ENCODE results near the gene GALNT18. TPM values are rescaled to one million over a fixed set of nuclear protein-coding genes. Genes with fewer than 3 reads are reported as not detected.

The GALNT18 gene
- polyA plus RNA-seq, 6 donors from 2014 or later, result not detected

- H3K27ac Mint-ChIP-seq, result no peak overlapping the region
- no peaks in the 10 kb centered on the region for H3K36me3 Mint-ChIP-seq
- ATAC-seq (ENCODE audit: low read depth in 2 of 2), result no peak
- no peak for DNase-seq
- H3K27me3 Mint-ChIP-seq, result peaks cover 15 to 33% (median 17%) of the 10 kb centered on the region in 3 donors
- H3K4me1 Mint-ChIP-seq, result no peaks in the 10 kb centered on the region
- peaks cover 0 to 2% (median 0%) of the 10 kb centered on the region in 7 donors for H3K9me3 Mint-ChIP-seq
- no peak overlapping the region for H3K4me3 Mint-ChIP-seq
These were observed 193.1 kb downstream of the GALNT18 start for GRCh38 chr11:11428714-11429113.

- no peak for ATAC-seq (ENCODE audit: low read depth in 2 of 2)
- Mint-ChIP-seq H3K4me3 (no peak overlapping the region), H3K36me3 (no peaks in the 10 kb centered on the region)
These were observed 194.3 kb downstream of the GALNT18 start for GRCh38 chr11:11427542-11427941.

GRCh38 chr11:11427140-11427539, 194.7 kb downstream of the GALNT18 start:
- Mint-ChIP-seq H3K27me3 (peaks cover 15 to 33% (median 17%) of the 10 kb centered on the region in 3 donors), H3K9me3 (peaks cover 0 to 2% (median 0%) of the 10 kb centered on the region in 7 donors), H3K4me3 (no peak overlapping the region), H3K27ac (peak overlapping the region in 1 of 6 donors; percentile 30), H3K36me3 (no peaks in the 10 kb centered on the region), H3K4me1 (no peaks in the 10 kb centered on the region)
- ATAC-seq (ENCODE audit: low read depth in 2 of 2) (no peak), DNase-seq (no peak)

More at GRCh38 chr11:11427542-11427941, 194.3 kb downstream of the GALNT18 start:
- Mint-ChIP-seq H3K4me1 (no peaks in the 10 kb centered on the region), H3K27ac (no peak overlapping the region), H3K9me3 (peaks cover 0 to 2% (median 0%) of the 10 kb centered on the region in 7 donors), H3K27me3 (peaks cover 15 to 33% (median 17%) of the 10 kb centered on the region in 3 donors)
- no peak for DNase-seq

- no peaks in the 10 kb centered on the region for H3K36me3 Mint-ChIP-seq
- H3K27me3 Mint-ChIP-seq, result peaks cover 10 to 34% (median 16%) of the 10 kb centered on the region in 3 donors
- H3K4me3 Mint-ChIP-seq, result no peak overlapping the region
- DNase-seq (no peak), ATAC-seq (ENCODE audit: low read depth in 2 of 2) (no peak)
- no peak overlapping the region for H3K27ac Mint-ChIP-seq
- H3K4me1 Mint-ChIP-seq, result no peaks in the 10 kb centered on the region
- peaks cover 0 to 2% (median 0%) of the 10 kb centered on the region in 7 donors for H3K9me3 Mint-ChIP-seq
These were observed 195.4 kb downstream of the GALNT18 start for GRCh38 chr11:11426226-11426952.

- H3K4me3 Mint-ChIP-seq, result no peak overlapping the region
- no peak overlapping the region for H3K27ac Mint-ChIP-seq
These were observed 196.0 kb downstream of the GALNT18 start for GRCh38 chr11:11425806-11426205.

GRCh38 chr11:11424688-11425087, 197.1 kb downstream of the GALNT18 start:
- Mint-ChIP-seq H3K9me3 (peaks cover 0 to 2% (median 0%) of the 10 kb centered on the region in 7 donors), H3K36me3 (no peaks in the 10 kb centered on the region), H3K27me3 (peaks cover 3 to 34% (median 18%) of the 10 kb centered on the region in 3 donors), H3K4me1 (no peaks in the 10 kb centered on the region), H3K4me3 (peak overlapping the region in 1 of 8 donors; percentile 36), H3K27ac (no peak overlapping the region)
- ATAC-seq (ENCODE audit: low read depth in 2 of 2) (no peak), DNase-seq (no peak)

More at GRCh38 chr11:11425806-11426205, 196.0 kb downstream of the GALNT18 start:
- Mint-ChIP-seq H3K9me3 (peaks cover 0 to 2% (median 0%) of the 10 kb centered on the region in 7 donors), H3K27me3 (peaks cover 8 to 37% (median 22%) of the 10 kb centered on the region in 3 donors), H3K4me1 (no peaks in the 10 kb centered on the region), H3K36me3 (no peaks in the 10 kb centered on the region)
- ATAC-seq (ENCODE audit: low read depth in 2 of 2), result no peak
- no peak for DNase-seq

- Mint-ChIP-seq H3K27me3 (peaks cover 9 to 34% (median 18%) of the 10 kb centered on the region in 3 donors), H3K27ac (no peak overlapping the region), H3K4me3 (no peak overlapping the region), H3K36me3 (no peaks in the 10 kb centered on the region), H3K9me3 (no peaks in the 10 kb centered on the region), H3K4me1 (no peaks in the 10 kb centered on the region)
- DNase-seq, result no peak
- ATAC-seq (ENCODE audit: low read depth in 2 of 2), result no peak
These were observed 199.2 kb downstream of the GALNT18 start for GRCh38 chr11:11422411-11423128.

GRCh38 chr11:11421509-11421908, 200.3 kb downstream of the GALNT18 start:
- H3K4me3 Mint-ChIP-seq, result no peak overlapping the region
- H3K4me1 Mint-ChIP-seq, result no peaks in the 10 kb centered on the region
- H3K27ac Mint-ChIP-seq, result peak overlapping the region in 2 of 6 donors; percentile 26 to 44
- peaks cover 14 to 41% (median 28%) of the 10 kb centered on the region in 3 donors for H3K27me3 Mint-ChIP-seq
- peaks cover 0 to 2% (median 0%) of the 10 kb centered on the region in 7 donors for H3K9me3 Mint-ChIP-seq
- H3K36me3 Mint-ChIP-seq, result no peaks in the 10 kb centered on the region
- ATAC-seq (ENCODE audit: low read depth in 2 of 2) (no peak), DNase-seq (no peak)

- no peak overlapping the region for H3K27ac Mint-ChIP-seq
- H3K36me3 Mint-ChIP-seq, result no peaks in the 10 kb centered on the region
- peaks cover 0 to 2% (median 0%) of the 10 kb centered on the region in 7 donors for H3K9me3 Mint-ChIP-seq
- no peak for ATAC-seq (ENCODE audit: low read depth in 2 of 2)
- no peak overlapping the region for H3K4me3 Mint-ChIP-seq
- no peak for DNase-seq
- H3K4me1 Mint-ChIP-seq, result no peaks in the 10 kb centered on the region
- H3K27me3 Mint-ChIP-seq, result peaks cover 17 to 42% (median 32%) of the 10 kb centered on the region in 3 donors
These were observed 200.9 kb downstream of the GALNT18 start for GRCh38 chr11:11420899-11421285.

GRCh38 chr11:11420191-11420898, 201.5 kb downstream of the GALNT18 start:
- Mint-ChIP-seq H3K36me3 (no peaks in the 10 kb centered on the region), H3K4me1 (no peaks in the 10 kb centered on the region), H3K27ac (no peak overlapping the region), H3K27me3 (peaks cover 23 to 48% (median 37%) of the 10 kb centered on the region in 3 donors), H3K4me3 (no peak overlapping the region), H3K9me3 (peaks cover 0 to 2% (median 0%) of the 10 kb centered on the region in 7 donors)
- ATAC-seq (ENCODE audit: low read depth in 2 of 2) (no peak), DNase-seq (no peak)

GRCh38 chr11:11419747-11420146, 202.1 kb downstream of the GALNT18 start:
- Mint-ChIP-seq H3K27ac (no peak overlapping the region), H3K4me1 (no peaks in the 10 kb centered on the region), H3K4me3 (no peak overlapping the region), H3K27me3 (peaks cover 28 to 49% (median 39%) of the 10 kb centered on the region in 3 donors), H3K9me3 (peaks cover 0 to 2% (median 0%) of the 10 kb centered on the region in 7 donors), H3K36me3 (no peaks in the 10 kb centered on the region)
- no peak for DNase-seq
- no peak for ATAC-seq (ENCODE audit: low read depth in 2 of 2)

GRCh38 chr11:11416917-11417316, 204.9 kb downstream of the GALNT18 start:
- DNase-seq, result no peak
- H3K4me3 Mint-ChIP-seq, result no peak overlapping the region
- no peaks in the 10 kb centered on the region for H3K4me1 Mint-ChIP-seq
- ATAC-seq (ENCODE audit: low read depth in 2 of 2), result no peak
- H3K27ac Mint-ChIP-seq, result peak overlapping the region in 1 of 6 donors; percentile 22
- peaks cover 32 to 61% (median 51%) of the 10 kb centered on the region in 3 donors for H3K27me3 Mint-ChIP-seq
- H3K9me3 Mint-ChIP-seq, result peaks cover 0 to 5% (median 0%) of the 10 kb centered on the region in 7 donors
- no peaks in the 10 kb centered on the region for H3K36me3 Mint-ChIP-seq

GRCh38 chr11:11416502-11416901, 205.3 kb downstream of the GALNT18 start:
- H3K27me3 Mint-ChIP-seq, result peaks cover 32 to 61% (median 50%) of the 10 kb centered on the region in 3 donors
- H3K27ac Mint-ChIP-seq, result no peak overlapping the region
- ATAC-seq (ENCODE audit: low read depth in 2 of 2) (no peak), DNase-seq (no peak)
- H3K9me3 Mint-ChIP-seq, result peaks cover 0 to 5% (median 0%) of the 10 kb centered on the region in 7 donors
- H3K4me1 Mint-ChIP-seq, result no peaks in the 10 kb centered on the region
- H3K4me3 Mint-ChIP-seq, result no peak overlapping the region
- H3K36me3 Mint-ChIP-seq, result no peaks in the 10 kb centered on the region

Data from naive B cell (primary cell).